Vagina (tissue), 2 donors: Measurements from ENCODE around the gene SYNDIG1L. TPM values are rescaled to one million over a fixed set of nuclear protein-coding genes. Genes with fewer than 3 reads are reported as not detected.

Experiments used
- DNase-seq, 2 donors: peaks; one replicate each; pipeline ENCODE4 v3.0.0-alpha.2; 2017; ENCODE audit errors: extremely low spot score in 2 of 2
- H3K27ac ChIP-seq: fragments of 200-600 bp; sonication (generic); one replicate; pipeline ENCODE4 v1.5.1; 2019
- H3K27me3 ChIP-seq: fragments of 200-600 bp; sonication (generic); one replicate; pipeline ENCODE4 v1.5.1; 2019
- H3K36me3 ChIP-seq, 2 donors: fragments of 200-600 bp; sonication (generic); one replicate each; pipeline ENCODE4 v1.5.1; 2017 to 2019
- H3K4me1 ChIP-seq: fragments of 200-600 bp; sonication (generic); one replicate; pipeline ENCODE4 v1.5.1; 2019
- H3K4me3 ChIP-seq, 2 donors: fragments of 200-600 bp; sonication (generic); 1 replicate in 1 of 2; 2 replicates in 1 of 2; pipeline ENCODE4 v1.5.1; 2016 to 2019
- H3K9me3 ChIP-seq: fragments of 200-600 bp; sonication (generic); one replicate; pipeline ENCODE4 v1.5.1; 2019
- CTCF ChIP-seq, 3 experiments: fragments of 450-650 bp in 2 of 3; fragments of 200-600 bp in 1 of 3; sonication (generic) in 1 of 3; IDR thresholded peaks; one replicate each; pipeline ENCODE4 v1.5.1; 2017 to 2019; ENCODE audit warnings: antibody characterized with exemption in 3 of 3, mild to moderate bottlenecking in 2 of 3, moderate library complexity in 2 of 3
- POLR2A ChIP-seq, 2 donors: fragments of 450-650 bp; IDR thresholded peaks; one replicate each; pipeline ENCODE4 v1.6.1; 2017; ENCODE audit warnings: antibody characterized with exemption in 2 of 2, mild to moderate bottlenecking in 2 of 2, moderate library complexity in 2 of 2
- POLR2AphosphoS5 ChIP-seq, 2 donors: sonication (generic); formaldehyde crosslinking; IDR thresholded peaks; one replicate each; pipeline ENCODE4 v1.9.0; 2017; ENCODE audit warnings: antibody characterized with exemption in 2 of 2, mild to moderate bottlenecking in 2 of 2, low read depth in 1 of 2; ENCODE audit not compliant: insufficient read depth in 1 of 2
- intact Hi-C: fragments of 100-400 bp; cut with DNase I; formaldehyde crosslinking; loops from one replicate; pipeline ENCODE4 v1.15.1; 2023
- total RNA-seq: library from RNA; depleted of rRNA; stranded (reverse); fragments of >200 nt; gene quantifications from one replicate; pipeline ENCODE4 v1.2.3, GENCODE V29; 2016

Gene SYNDIG1L
- total RNA-seq, 1 donor from 2014 or later: not detected

- DNase-seq: no peak
- H3K4me1 ChIP-seq: no peaks in the 10 kb centered on the region
- intact Hi-C loops: no loop called here
- H3K27me3 ChIP-seq: no peaks in the 10 kb centered on the region
- H3K4me3 ChIP-seq: no peak overlapping the region
- TF ChIP-seq POLR2AphosphoS5 (IDR thresholded peaks at IDR 0.05; ENCODE audit: insufficient read depth in 1 of 2, low read depth in 1 of 2) (peak in 1 of 2 donors; percentile 56), CTCF (IDR thresholded peaks at IDR 0.05) (no peak), POLR2A (IDR thresholded peaks at IDR 0.05) (no peak)
- no peak overlapping the region for H3K27ac ChIP-seq
- peaks cover 0 to 19% of the 10 kb centered on the region in 2 donors for H3K36me3 ChIP-seq
- H3K9me3 ChIP-seq: no peaks in the 10 kb centered on the region
Observed at GRCh38 chr14:74469548-74470518, 43.8 kb upstream of the SYNDIG1L start.

GRCh38 chr14:74468513-74468912 lies 42.5 kb upstream of the SYNDIG1L start:
- TF ChIP-seq POLR2AphosphoS5 (IDR thresholded peaks at IDR 0.05; ENCODE audit: insufficient read depth in 1 of 2, low read depth in 1 of 2): no peak
- no peak for TF ChIP-seq POLR2A (IDR thresholded peaks at IDR 0.05)
- no peak for TF ChIP-seq CTCF (IDR thresholded peaks at IDR 0.05)
- intact Hi-C loops: no loop called here
- H3K27ac ChIP-seq: no peak overlapping the region

GRCh38 chr14:74465335-74465734 lies 39.3 kb upstream of the SYNDIG1L start:
- no peak for DNase-seq
- H3K4me3 ChIP-seq: no peak overlapping the region
- no peaks in the 10 kb centered on the region for H3K4me1 ChIP-seq
- H3K27me3 ChIP-seq: no peaks in the 10 kb centered on the region
- H3K9me3 ChIP-seq: no peaks in the 10 kb centered on the region
- no peaks in the 10 kb centered on the region for H3K36me3 ChIP-seq
- TF ChIP-seq CTCF (IDR thresholded peaks at IDR 0.05) (no peak), POLR2AphosphoS5 (IDR thresholded peaks at IDR 0.05; ENCODE audit: insufficient read depth in 1 of 2, low read depth in 1 of 2) (no peak), POLR2A (IDR thresholded peaks at IDR 0.05) (no peak)
- H3K27ac ChIP-seq: no peak overlapping the region
- intact Hi-C loops: no loop called here

More at GRCh38 chr14:74468513-74468912, 42.5 kb upstream of the SYNDIG1L start:
- H3K27me3 ChIP-seq: no peaks in the 10 kb centered on the region
- peaks cover 0 to 11% of the 10 kb centered on the region in 2 donors for H3K36me3 ChIP-seq
- H3K4me3 ChIP-seq: no peak overlapping the region
- no peak for DNase-seq
- no peaks in the 10 kb centered on the region for H3K4me1 ChIP-seq
- no peaks in the 10 kb centered on the region for H3K9me3 ChIP-seq

GRCh38 chr14:74464785-74465184 lies 38.8 kb upstream of the SYNDIG1L start:
- Histone ChIP-seq H3K27ac (no peak overlapping the region), H3K36me3 (no peaks in the 10 kb centered on the region), H3K27me3 (no peaks in the 10 kb centered on the region), H3K4me3 (no peak overlapping the region), H3K9me3 (no peaks in the 10 kb centered on the region), H3K4me1 (peaks cover 5% of the 10 kb centered on the region)
- no peak for DNase-seq
- intact Hi-C loops: no loop called here
- no peak for TF ChIP-seq POLR2A (IDR thresholded peaks at IDR 0.05)
- no peak for TF ChIP-seq CTCF (IDR thresholded peaks at IDR 0.05)
- TF ChIP-seq POLR2AphosphoS5 (IDR thresholded peaks at IDR 0.05; ENCODE audit: insufficient read depth in 1 of 2, low read depth in 1 of 2): no peak

- Histone ChIP-seq H3K36me3 (no peaks in the 10 kb centered on the region), H3K4me3 (no peak overlapping the region), H3K4me1 (peaks cover 11% of the 10 kb centered on the region), H3K27me3 (no peaks in the 10 kb centered on the region), H3K9me3 (no peaks in the 10 kb centered on the region), H3K27ac (no peak overlapping the region)
- no peak for DNase-seq
- no peak for TF ChIP-seq POLR2A (IDR thresholded peaks at IDR 0.05)
- intact Hi-C loops: no loop called here
Observed at GRCh38 chr14:74463697-74464096, 37.7 kb upstream of the SYNDIG1L start.
